Colonic mucosa (tissue), 4 donors: ENCODE measurements around the gene CAPG. TPM values are rescaled to one million over a fixed set of nuclear protein-coding genes. Genes with fewer than 3 reads are reported as not detected.

Experiments used
- DNase-seq: peaks from one replicate; pipeline ENCODE4 v3.0.0-alpha.2; 2020
- H3K27ac ChIP-seq: fragments of 200-600 bp; one replicate; pipeline ENCODE4 v1.8.0; 2021
- H3K27me3 ChIP-seq: fragments of 200-600 bp; one replicate; pipeline ENCODE4 v1.8.0; 2021
- H3K36me3 ChIP-seq: fragments of 200-600 bp; one replicate; pipeline ENCODE4 v1.8.0; 2021
- H3K4me1 ChIP-seq: fragments of 200-600 bp; one replicate; pipeline ENCODE4 v1.8.0; 2021; ENCODE audit warnings: mild to moderate bottlenecking
- H3K4me3 ChIP-seq: fragments of 200-600 bp; one replicate; pipeline ENCODE4 v1.8.0; 2021
- H3K9ac ChIP-seq, 2 donors: one replicate each; pipeline ENCODE4 v1.7.0; 2013; ENCODE audit warnings: control low read depth in 2 of 2, low read depth in 2 of 2, low read length in 2 of 2
- H3K9me3 ChIP-seq: fragments of 200-600 bp; one replicate; pipeline ENCODE4 v1.8.0; 2021
- CTCF ChIP-seq: fragments of 200-600 bp; IDR thresholded peaks from one replicate; pipeline ENCODE4 v1.8.0; 2022; ENCODE audit warnings: antibody characterized with exemption, mild to moderate bottlenecking
- intact Hi-C: fragments of 100-400 bp; cut with DNase I; formaldehyde crosslinking; loops from one replicate; pipeline ENCODE4 v1.14.1; 2022
- total RNA-seq, 2 donors: library from RNA; stranded (reverse); fragmentation: NEBNext Ultra II Directional in 1 of 2; extraction: Animal tissue kit (Norgen Biotek cat#: 25700) in 1 of 2; gene quantifications; one replicate each; pipeline ENCODE4 v1.2.1, GENCODE V29; 2021
- donor health status: healthy.
- donor health status: DM: no; HTN: no; CAD: no.
- donor health status: DM: no; HTN: no; CAD: no.

CAPG gene
- total RNA-seq, 2 donors from 2014 or later = 102 to 105 TPM

GRCh38 chr2:85400023-85400422 lies 10.1 kb downstream of the CAPG start:
- no peaks in the 10 kb centered on the region for H3K9me3 ChIP-seq
- H3K4me1 ChIP-seq = no peaks in the 10 kb centered on the region
- H3K27ac ChIP-seq = no peak overlapping the region
- H3K27me3 ChIP-seq = no peaks in the 10 kb centered on the region
- no peak overlapping the region for H3K9ac ChIP-seq
- H3K36me3 ChIP-seq = no peaks in the 10 kb centered on the region
- no peak overlapping the region for H3K4me3 ChIP-seq
- TF ChIP-seq CTCF = no peak
- intact Hi-C loops = no loop called here
- no peak for DNase-seq

- Histone ChIP-seq H3K4me3 (no peak overlapping the region), H3K27ac (no peak overlapping the region), H3K9me3 (no peaks in the 10 kb centered on the region), H3K9ac (no peak overlapping the region), H3K36me3 (no peaks in the 10 kb centered on the region), H3K4me1 (no peaks in the 10 kb centered on the region), H3K27me3 (no peaks in the 10 kb centered on the region)
- TF ChIP-seq CTCF = no peak
- intact Hi-C loops = loop anchor here (10.0 kb wide), 1 partner anchor 156 kb away; no protein-coding TSS in a partner anchor
- DNase-seq = no peak
Observed at GRCh38 chr2:85399183-85399455, 11.0 kb downstream of the CAPG start.

- peak; percentile 14 for DNase-seq
- intact Hi-C loops = loop anchor here (10.0 kb wide), 1 partner anchor 156 kb away; no protein-coding TSS in a partner anchor
Observed at GRCh38 chr2:85398426-85399182, 11.6 kb downstream of the CAPG start.

GRCh38 chr2:85397925-85398331 lies 12.2 kb downstream of the CAPG start:
- peak; percentile 15 for DNase-seq
- intact Hi-C loops = loop anchor here (10.0 kb wide), 1 partner anchor 157 kb away; no protein-coding TSS in a partner anchor

More at GRCh38 chr2:85398426-85399182, 11.6 kb downstream of the CAPG start:
- Histone ChIP-seq H3K27ac (no peak overlapping the region), H3K9ac (no peak overlapping the region), H3K4me3 (no peak overlapping the region), H3K36me3 (no peaks in the 10 kb centered on the region), H3K4me1 (no peaks in the 10 kb centered on the region), H3K27me3 (no peaks in the 10 kb centered on the region), H3K9me3 (no peaks in the 10 kb centered on the region)
- no peak for TF ChIP-seq CTCF

More at GRCh38 chr2:85397925-85398331, 12.2 kb downstream of the CAPG start:
- no peaks in the 10 kb centered on the region for H3K9me3 ChIP-seq
- no peak for TF ChIP-seq CTCF
- H3K27ac ChIP-seq = no peak overlapping the region
- H3K27me3 ChIP-seq = no peaks in the 10 kb centered on the region
- no peak overlapping the region for H3K9ac ChIP-seq
- H3K4me3 ChIP-seq = no peak overlapping the region
- H3K4me1 ChIP-seq = no peaks in the 10 kb centered on the region
- no peaks in the 10 kb centered on the region for H3K36me3 ChIP-seq
